HG03469 (cell line): Measurements from ENCODE around the gene POMT1.
A peak's percentile ranks its signal among the peaks of the same experiment; 100 is the strongest.

Source experiments
- ATAC-seq: cut with Tn5 transposase; IDR thresholded peaks from one replicate; pipeline ENCODE4 v1.9.1; 2021; ENCODE audit warnings: mild to moderate bottlenecking, moderate library complexity, moderate number of reproducible peaks; ENCODE audit not compliant: unreplicated experiment

POMT1 gene

DNA sequence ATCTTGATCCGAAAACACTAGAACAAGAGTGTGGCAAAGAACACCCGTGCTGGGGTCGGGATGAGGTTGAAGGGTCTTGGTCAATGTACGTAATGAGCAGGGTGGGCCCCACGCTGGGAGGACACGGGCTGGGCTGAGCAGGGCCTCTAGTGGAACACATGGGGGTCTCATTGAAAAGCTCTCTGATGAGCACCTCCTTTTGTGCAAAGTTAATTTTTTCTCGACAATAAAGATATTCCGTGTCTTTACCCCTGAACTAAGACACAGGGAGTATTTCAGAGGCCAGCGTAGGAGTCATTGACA, 20.3 kb downstream of the POMT1 start:
- no peak for ATAC-seq

DNA sequence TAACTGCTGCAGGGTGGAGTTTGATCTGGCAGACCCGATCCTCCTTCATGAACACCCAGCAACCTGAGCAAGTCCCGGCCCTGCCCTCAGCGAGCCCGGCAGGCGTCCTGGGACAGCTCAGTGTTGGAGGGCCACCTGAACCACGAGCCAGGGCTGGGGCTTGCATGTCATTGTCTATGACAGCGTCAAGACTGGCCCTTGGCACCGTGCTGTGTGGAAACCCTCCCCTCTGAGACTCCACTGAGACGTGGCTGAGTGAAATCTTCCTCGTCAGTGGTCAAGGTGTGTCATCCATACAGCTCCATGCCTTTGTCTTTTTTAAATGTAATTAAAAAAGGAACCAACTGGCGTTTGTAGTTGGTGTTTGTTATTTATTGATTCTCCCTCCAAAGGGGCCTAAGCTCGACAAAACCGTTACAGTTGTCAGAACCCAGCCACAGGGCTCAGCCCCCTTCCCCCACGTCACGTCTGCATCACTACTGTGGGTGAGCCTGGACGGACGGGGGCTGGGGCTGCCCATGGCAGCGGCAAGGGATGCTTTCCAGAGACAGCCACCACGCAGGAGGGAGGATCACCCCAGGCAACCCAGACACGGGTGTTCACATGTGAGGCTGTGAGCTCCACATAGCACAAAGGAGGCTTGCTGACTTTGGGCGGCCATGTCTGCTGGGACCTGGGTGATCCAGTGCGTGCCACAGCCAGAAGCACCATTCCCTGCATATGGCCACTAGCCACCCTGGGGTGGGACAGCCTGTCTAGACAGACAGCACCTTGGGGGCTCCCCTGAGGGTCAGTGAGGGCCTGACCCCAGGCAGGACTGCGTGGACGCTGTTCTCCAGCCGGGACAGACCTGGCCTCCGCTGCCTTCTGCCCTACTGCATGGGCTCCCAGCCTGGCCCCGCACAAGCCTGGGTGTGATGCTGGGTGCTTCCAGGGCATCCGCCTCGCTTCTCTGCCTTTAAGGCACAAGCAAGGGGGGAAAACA, 21.0 kb downstream of the POMT1 start:
- no peak for ATAC-seq

DNA sequence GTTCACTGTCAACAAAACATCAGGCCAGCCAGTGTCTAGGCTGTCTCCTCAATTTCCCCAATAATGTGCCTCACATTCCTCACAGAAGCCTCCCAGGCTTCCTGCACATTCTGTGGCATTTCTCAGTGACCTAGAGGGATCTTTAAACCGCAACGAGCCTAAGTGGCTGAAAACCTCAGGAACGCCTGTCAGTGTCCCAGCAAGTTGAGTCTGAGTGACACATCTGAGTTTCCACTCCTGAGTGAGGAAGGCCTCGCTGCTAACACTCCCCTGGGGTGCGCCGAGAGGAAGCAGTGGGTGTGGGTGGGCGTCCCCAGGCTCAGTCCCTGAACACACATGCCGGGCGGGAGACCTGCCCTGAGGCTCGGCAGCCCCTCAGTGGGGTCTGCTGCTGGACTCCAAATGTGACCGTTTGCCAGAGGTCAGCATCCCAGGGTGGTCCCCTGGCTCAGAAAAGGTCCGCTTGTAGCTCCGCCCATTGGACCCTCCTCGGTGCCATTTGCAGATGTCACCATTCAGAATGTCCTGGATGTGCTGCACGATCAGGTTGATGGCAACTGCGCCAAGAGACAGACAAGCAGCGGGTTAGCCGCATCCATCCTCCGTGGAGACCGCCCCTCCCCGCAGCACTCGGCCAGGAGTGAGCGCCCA, 22.1 kb downstream of the POMT1 start:
- no peak for ATAC-seq

DNA sequence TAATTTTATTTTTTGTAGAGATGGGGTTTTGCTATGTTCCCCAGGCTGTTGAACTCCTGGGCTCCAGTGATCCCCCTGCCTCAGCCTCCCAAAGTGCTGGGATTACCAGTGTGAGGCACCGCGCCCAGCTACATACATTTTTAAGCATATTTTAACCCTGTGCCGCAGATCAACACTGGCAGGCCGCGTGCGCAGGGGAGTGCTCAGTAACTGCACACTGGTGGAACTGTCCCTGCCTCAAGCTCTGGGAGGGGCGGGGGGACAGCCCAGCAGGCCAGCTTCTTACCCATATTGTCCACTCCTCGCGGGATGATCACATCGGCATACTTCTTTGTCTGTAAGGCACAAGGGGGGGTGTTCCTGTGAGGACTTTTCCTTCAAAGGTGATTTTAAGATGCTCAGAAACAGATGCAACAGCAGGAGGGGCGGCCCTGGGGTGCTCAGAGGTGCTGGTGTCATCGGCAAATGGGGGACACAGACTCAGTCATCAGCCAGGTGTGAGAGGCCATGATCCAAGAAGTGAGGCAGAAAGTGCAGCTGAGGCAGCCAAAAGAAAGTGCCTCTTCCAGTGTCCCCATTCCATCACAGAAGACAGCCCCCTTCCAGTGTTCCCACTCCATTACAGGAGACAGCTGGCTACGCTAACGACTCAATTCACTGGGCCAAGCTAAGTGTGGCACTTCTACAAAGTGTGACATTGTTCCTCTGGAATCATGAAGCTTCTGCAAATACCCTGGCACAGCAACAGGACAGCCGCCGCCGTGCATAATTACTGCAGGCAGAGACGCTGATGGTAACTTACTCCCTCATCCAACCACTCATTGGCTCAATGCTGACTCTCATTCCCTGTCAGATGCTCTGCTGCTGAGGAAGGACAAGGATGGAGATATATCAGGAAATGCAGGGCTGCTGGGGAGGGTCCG, 23.2 kb downstream of the POMT1 start:
- ATAC-seq = no peak

DNA sequence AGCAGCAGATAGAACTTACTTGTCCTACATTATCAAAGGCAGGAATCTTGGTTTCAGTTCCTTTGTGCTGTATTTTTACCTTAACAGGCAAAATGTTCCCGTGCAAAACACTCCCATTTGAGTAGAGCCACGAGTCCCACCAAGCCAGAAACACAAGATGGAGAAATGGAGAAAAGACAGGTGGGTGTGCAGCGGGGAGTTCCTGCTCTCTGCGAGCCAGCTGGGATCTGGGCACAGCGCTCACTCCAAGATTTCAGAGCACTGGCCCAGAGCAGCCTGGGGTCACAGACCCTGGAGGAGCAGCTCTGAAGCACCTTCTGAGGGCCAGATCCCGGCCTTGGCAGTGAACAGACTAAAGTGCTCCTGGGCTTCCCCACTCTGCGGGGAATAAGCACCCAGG, 25.5 kb downstream of the POMT1 start:
- ATAC-seq = no peak

DNA sequence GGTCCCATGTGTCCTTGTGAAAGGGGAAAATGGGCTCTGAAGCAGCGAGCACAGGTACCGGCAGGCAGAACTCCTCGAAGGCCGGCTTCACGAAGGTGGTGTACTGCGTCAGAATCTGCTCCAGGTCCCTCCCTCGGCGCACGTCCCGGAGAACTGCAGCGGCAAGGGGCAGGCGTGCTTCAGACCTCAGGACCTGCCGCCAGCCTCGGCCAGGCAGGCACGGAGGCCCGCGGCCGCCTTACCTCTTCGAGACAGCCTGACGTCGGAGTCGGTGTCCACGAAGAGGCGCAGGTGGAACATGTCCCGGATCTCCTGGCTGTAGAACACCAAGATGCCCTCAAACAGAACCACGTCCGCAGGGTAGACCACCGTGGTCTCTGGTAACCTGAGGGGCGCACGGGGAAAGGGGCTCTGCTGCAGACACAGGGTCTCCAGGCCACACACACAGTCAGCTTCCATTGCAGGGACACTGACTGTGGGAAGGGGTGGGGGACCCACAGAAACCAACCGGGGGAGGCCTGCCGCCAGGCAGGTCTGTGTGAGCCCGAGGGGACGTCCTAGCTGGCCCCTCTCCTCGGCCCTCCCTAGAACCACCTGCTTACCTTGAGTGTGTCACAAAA, 26.3 kb downstream of the POMT1 start:
- no peak for ATAC-seq

DNA sequence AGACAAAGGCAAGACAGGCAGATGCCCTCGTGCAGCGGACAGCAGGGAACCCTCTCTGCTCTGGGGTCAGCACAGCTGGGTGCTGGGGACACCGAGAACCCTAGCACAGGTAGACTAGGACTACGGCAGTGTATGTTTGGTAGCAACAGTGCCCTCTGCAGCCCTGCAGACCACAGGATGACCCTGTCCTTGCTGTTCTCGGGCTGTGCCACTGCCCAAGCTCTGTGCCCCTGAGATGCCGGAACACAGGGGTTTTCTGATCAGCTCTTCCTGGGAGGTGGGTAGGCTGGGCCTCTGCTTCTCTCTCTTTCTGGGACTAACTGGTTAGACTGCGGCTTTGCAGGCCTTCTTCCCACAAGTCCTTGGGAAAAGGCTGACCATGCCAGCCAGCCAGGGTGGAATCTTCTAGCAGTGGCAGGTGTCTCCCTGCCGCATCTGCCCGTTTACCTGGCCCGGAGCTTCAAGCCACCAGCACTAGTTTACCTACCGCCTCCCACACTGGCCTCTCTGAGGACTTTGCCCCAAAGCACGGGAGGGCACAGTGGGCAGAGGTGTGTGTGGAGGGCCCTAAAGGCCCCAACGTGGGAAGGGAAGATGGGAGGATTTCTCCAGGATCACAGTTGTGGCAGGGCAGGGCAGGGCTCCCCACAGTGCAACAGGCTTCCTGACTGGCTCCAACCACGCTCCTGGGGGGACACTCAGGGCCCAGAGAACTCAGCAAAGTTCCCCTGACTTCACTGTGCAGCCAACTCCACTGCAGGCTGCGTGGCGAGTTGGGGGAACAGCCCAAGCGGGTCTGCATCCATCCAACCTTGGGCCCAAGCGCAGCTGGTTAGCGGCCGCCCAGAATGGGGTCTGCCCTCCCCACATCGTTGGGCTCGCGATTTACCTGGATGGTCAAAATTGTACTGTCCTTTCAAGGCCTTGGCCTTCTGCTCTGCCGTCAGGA, 27.2 kb downstream of the POMT1 start:
- ATAC-seq = no peak

DNA sequence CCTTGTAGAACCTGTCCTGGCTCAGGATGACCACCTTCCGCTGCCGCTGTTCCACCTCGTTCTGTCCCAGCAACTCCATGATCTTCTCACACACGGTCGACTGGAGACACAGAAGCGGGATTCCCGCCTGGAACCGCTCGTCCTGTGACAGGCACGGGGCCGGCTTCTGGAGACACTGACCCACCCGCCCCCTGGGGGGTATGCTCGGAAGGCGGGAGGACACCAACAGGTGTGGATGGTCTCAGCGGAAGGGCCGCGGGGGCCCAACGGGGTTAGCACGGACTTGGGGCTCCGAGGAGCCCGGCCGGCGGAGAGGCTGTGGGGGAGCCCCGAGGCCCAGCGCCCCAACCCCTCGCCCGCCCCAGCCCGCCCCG, 27.8 kb downstream of the POMT1 start:
- ATAC-seq = no peak

DNA sequence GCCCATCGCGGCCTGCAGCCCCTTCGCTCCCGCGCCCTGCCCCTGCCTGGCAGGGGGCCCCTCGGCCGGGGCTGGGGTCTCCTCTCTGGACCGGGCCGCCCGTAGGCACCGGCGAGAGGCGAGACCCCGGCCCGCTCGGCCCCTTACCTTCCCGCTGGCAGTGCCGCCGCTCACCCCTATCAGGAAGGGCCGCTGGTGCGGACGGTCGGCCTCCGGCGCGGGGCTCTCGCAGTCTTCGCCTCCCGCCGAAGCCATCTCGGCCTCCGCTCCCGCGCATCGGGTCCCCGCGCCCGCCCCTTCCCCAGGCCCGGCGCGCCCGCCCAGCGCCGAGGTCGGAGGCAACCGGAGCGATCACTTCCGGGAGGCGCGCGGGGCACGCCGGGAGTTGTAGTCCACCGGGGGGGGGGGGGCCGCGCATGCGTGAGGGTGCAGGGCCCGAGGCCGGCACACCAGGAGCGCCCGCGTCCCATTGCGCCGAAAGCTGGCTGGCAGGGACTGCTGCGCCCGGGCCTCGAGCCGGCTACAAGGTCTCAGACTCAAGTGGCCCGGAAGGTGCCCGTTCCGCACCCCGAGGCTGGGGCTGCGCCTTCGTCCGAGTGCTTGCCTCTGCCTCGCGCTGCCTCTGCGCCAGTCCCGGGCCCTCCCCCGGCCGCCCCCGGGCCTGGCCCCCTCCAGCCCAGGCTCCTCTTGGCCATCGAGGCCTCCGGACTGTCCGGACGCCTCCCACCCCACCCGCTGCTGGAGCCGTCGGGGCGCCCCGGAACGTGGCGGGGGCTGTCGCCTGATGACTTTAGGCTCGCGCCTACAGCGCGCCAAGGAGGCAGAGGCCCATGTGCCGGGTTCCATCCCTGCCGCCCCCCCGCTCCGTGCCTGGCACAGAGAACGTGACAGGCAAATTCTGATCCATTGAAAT, 28.5 kb downstream of the POMT1 start, which contains the start of gene UCK1:
Gene UCK1 (minus strand): TSS at position 344 of the 913 bp plus-strand sequence. CDS start 89 bp downstream, at position 255.
- ATAC-seq = peak; percentile 62

DNA sequence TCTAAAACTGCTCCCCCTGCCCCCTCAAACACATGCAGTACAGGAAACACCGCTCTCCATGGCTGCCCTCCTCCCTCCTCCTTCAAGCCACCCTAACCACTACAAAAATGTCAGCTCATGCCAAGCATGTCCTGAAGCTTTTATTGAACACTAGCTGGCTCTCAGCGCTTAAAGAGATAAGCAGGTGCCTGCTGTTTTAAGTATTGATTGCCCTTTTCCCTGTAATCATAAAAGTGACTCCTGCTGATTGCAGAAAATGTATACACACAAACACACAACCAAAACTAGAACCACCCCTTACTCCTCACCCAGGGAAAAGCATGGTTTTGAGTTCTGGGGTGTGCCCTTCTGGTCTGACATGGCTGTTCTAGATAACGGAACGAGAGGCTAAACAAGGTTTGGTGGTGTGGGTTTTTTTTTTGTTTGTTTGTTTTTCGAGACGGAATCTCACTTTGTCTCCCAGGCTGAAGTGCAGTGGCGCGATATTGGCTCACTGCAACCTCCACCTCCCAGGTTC, 32.1 kb downstream of the POMT1 start:
- no peak for ATAC-seq

DNA sequence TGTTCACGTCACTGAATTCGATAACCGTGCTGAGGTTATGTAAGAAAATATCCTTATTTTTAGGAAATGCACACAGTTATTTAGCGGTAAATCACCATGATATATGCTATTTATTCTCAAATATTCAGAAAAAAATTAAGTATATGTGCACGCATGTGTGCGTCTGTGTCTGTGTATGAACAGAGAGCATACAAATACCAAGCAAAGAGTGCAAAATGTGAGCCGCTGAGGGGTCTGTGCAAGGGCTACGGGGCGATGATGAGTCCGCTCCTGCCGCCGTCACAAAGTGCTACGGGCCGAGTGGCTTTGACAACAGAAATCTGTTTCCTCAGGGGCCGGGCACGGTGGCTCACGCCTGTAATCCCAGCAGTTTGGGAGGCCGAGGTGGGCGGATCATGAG, 35.2 kb downstream of the POMT1 start:
- ATAC-seq = no peak

DNA sequence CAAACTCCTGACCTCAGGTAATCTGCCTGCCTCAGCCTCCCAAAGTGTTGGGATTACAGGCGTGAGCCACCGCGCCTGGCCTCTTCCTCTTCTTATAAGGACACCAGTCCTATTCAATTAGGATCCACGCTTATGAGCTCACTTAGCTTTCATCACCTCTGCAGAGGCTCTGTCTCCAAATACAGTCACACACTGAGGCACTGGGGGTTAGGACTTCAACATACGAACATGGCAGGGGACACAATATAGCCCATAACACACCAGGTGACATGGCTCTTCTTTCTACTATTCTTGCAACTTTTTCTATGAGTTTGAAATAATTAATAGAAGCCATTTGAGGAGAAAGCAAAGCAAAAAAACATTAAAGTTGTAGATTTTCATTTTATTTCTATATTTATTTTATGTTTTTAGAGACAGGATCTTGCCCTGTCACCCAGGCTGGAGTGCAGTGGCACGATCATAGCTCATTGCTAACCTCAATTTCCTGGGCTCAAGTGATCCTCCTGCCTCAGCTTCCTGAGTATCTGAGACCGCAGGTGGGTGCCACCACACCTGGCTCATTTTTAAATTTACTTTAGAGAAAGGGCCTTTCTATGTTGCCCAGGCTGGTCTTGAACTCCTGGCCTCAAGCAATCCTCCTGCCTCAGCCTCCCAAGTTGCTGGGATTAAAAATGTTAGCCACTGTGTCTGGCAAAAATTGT, 36.7 kb downstream of the POMT1 start:
- ATAC-seq = no peak

DNA sequence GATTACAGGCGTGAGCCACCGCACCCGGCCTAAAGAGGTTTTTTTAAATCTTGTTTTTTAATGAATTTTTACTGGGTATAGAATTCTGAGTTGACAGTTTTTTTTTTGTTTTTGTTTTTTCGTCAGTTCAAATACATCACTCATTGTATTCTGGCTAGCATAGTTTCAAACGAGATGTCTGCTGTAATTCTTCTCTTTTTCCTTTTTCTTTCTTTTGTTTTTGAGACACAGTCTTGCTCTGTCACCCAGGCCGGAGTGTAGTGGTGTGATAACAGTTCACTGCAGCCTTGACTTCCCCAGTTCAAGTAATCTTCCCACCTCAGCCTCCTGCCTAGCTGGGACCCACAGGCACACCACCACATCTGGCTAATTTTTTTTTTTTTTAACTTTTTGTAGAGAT, 40.4 kb downstream of the POMT1 start:
- ATAC-seq = no peak

DNA sequence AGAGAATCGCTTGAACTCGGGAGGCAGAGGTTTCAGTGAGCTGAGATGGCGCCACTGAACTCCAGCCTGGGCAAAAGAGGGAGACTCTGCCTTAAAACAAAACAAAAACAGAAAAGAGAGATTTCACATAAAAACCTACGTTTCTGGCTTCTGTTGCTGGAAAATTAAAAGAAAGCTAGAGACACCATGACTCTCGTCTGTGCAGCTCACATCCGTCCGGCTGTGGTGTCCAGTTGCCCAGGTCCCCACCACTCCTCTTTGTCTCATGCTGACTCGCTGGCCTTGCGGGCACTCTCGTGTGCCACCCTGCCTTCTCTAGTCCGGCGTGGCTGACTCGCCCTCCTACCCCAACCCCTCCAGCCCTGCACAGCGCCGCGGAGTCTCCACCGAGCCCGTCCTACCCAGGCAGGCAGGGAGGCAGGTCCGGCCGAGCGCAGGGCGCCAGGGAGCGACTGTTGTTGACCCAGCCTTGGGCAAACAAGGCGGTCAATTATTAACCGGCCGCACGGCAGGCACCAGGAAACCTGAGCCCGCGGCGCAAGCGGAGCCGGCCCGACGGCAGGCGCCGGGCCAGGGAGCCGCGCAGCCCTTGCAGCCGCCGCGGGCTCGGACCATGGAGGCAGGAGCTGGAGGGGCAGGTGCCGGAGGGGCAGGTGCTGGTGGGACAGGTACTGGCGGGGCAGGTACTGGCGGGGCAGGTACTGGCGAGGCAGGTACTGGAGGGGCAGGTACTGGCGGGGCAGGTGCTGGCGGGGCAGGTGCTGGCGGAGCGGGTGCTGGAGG, 42.5 kb downstream of the POMT1 start, which contains the start of gene PRRT1B:
Gene PRRT1B (plus strand): TSS at position 521 of the 783 bp plus-strand sequence. CDS start 93 bp downstream, at position 614.
- ATAC-seq = no peak

DNA sequence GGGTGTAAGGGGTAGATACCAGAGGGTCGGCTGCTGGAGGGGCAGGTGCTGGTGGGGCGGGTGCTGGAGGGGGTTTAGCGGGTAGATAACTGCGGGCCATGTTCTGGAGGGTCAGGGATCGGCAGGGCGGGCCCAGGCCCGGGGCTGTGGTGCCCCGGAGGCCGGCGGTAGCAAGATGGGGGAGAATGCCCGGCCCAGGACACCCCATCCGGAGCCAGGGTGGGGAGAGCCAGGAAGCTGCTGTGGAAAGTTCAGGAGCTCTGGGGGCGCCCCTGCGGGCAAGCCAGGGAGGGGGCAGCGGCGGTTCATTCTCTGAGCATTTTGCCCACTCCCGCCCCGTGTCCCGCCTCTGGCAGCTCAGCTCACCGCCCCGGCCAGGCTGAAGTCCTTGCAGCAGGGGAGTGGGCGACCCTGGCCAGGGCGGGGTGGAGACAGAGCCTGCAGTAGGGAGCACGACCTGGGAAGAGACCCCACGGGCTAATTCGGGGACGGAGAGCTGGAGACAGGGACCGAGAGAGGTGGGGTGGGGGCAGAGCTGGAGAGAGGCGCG, 43.1 kb downstream of the POMT1 start:
- no peak for ATAC-seq

DNA sequence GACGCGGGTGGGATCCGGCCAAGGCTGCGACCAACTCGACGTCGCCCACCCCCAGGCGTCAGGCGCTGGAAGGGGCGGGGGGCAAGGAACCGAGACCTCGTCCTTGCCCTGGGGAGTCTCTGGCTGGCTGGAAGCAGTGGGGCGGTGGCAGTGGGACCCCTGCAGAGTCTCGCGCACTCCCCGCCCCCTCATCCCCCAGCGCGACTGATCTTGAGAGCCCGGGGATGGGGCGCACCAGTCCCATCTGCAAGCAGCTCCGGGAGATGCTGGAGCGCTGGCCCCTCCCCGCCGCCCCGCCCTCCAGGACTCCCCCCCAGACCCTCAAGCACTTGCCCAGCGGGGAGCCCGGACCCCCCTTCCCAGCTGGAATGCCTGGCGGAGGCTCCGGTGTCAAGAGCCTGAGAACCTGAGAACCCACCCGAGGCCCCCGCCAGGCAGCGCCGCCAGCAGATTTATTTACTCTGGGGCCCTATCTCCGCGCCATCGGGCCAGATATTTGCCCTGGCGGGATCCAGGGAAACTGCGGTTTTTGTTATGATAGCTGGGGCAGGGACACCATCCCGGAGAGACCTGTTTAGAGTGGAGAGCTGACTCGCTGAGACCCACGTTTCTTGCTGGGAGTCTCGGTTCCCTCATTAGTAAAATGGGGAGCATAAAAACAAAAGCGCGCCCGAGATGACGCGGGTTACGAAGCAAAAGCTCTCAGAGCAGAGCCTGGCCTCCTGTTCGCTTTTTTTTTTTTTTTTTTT, 43.8 kb downstream of the POMT1 start:
- ATAC-seq = no peak
